GM21528 (cell line): ENCODE measurements around the gene ACAP3.

Experiments
- ATAC-seq: cut with Tn5 transposase; IDR thresholded peaks from one replicate; pipeline ENCODE4 v1.9.1; 2021; ENCODE audit warnings: mild to moderate bottlenecking, moderate library complexity; ENCODE audit not compliant: unreplicated experiment, low FRiP score

Gene ACAP3

GRCh38 chr1:1331068-1331965 is 23.6 kb upstream of the ACAP3 start, which contains the start of gene TAS1R3:
TAS1R3 (plus strand) TSS chr1:1331280; CDS start chr1:1331346, 66 bp downstream.
- ATAC-seq, result no peak

GRCh38 chr1:1330366-1331067 is 22.8 kb upstream of the ACAP3 start:
- no peak for ATAC-seq

GRCh38 chr1:1329304-1330210 is 21.8 kb upstream of the ACAP3 start:
- no peak for ATAC-seq

- ATAC-seq, result no peak
These were observed 20.5 kb upstream of the ACAP3 start for GRCh38 chr1:1328254-1328653.

- no peak for ATAC-seq
These were observed 19.6 kb upstream of the ACAP3 start for GRCh38 chr1:1327291-1327690.

GRCh38 chr1:1326075-1326605 is 18.4 kb upstream of the ACAP3 start:
- no peak for ATAC-seq

GRCh38 chr1:1325288-1326074 is 17.8 kb upstream of the ACAP3 start:
- no peak for ATAC-seq

GRCh38 chr1:1324524-1325287 is 17.0 kb upstream of the ACAP3 start, which contains the start of the genes CPTP and INTS11:
CPTP (plus strand) TSS chr1:1324802; CDS start chr1:1326911, 2,109 bp downstream.
INTS11 (minus strand) TSS chr1:1324660; CDS start chr1:1324608, 52 bp downstream.
- peak; percentile 63 for ATAC-seq

GRCh38 chr1:1324084-1324523 is 16.4 kb upstream of the ACAP3 start:
- ATAC-seq, result peak; percentile 26

GRCh38 chr1:1322952-1323351 is 15.2 kb upstream of the ACAP3 start:
- no peak for ATAC-seq

GRCh38 chr1:1322418-1322817 is 14.7 kb upstream of the ACAP3 start:
- ATAC-seq, result no peak

GRCh38 chr1:1321477-1321876 is 13.7 kb upstream of the ACAP3 start:
- ATAC-seq, result no peak

GRCh38 chr1:1320666-1321448 is 13.1 kb upstream of the ACAP3 start:
- no peak for ATAC-seq

- no peak for ATAC-seq
These were observed 11.9 kb upstream of the ACAP3 start for GRCh38 chr1:1319646-1319941.

GRCh38 chr1:1318777-1319645 is 11.3 kb upstream of the ACAP3 start:
- no peak for ATAC-seq

- ATAC-seq, result no peak
These were observed 10.5 kb upstream of the ACAP3 start for GRCh38 chr1:1318131-1318652.

- no peak for ATAC-seq
These were observed 9.7 kb upstream of the ACAP3 start for GRCh38 chr1:1317420-1317819.
